ENCODE measurements around the gene KRTAP10-3.

DNA sequence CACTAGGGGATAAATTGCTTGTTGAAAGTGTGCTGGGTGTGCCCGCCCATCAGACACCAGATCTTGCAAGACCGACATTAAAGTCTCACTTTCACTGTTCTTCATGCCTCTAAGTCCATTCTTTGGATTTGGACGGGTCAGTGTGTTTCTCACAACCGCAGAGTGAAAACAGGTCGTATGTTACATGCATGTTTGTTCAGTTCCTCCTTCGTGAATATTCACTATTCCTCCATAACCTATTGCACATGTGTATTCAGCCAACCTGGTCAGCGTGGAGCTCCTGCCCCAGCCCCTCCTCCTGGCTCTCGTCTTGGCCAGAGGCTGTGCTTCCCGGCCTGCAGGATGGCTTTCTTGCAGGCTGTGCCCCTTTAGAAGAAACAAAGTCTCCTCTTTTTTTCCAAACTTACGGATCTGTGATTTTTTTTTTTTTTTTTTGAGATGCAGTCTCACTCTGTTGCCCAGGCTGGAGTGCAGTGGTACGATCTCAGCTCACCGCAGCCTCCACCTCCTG, 35.9 kb upstream of the KRTAP10-3 start:
- TF ChIP-seq ZFP41 (CRISPR knock-in tag; IDR thresholded peaks at IDR 0.05; ENCODE audit: borderline replicate concordance) (no peak), CHD4 (IDR thresholded peaks at IDR 0.05; ENCODE audit: borderline replicate concordance, low read length) (no peak), ZNF510 (CRISPR knock-in tag; IDR thresholded peaks at IDR 0.05; ENCODE audit: low read depth) (no peak)
- TF ChIP-seq, protein P1, sequence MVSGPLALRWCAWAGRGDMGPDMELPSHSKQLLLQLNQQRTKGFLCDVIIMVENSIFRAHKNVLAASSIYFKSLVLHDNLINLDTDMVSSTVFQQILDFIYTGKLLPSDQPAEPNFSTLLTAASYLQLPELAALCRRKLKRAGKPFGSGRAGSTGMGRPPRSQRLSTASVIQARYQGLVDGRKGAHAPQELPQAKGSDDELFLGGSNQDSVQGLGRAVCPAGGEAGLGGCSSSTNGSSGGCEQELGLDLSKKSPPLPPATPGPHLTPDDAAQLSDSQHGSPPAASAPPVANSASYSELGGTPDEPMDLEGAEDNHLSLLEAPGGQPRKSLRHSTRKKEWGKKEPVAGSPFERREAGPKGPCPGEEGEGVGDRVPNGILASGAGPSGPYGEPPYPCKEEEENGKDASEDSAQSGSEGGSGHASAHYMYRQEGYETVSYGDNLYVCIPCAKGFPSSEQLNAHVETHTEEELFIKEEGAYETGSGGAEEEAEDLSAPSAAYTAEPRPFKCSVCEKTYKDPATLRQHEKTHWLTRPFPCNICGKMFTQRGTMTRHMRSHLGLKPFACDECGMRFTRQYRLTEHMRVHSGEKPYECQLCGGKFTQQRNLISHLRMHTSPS (CRISPR knock-in tag; IDR thresholded peaks at IDR 0.05; ENCODE audit: low read depth), result no peak
